OCI-M1 (cell line): ENCODE data around the gene AGBL5.
"Not testable (repeated sequence)": the region's sequence is repeated elsewhere in the genome, so short reads cannot be mapped to it uniquely, and the experiment has no call there.

Source experiments
- DNase-seq: peaks from one replicate; lab custom pipeline; 2025; lab: John Stamatoyannopoulos, UW

Gene AGBL5

DNA sequence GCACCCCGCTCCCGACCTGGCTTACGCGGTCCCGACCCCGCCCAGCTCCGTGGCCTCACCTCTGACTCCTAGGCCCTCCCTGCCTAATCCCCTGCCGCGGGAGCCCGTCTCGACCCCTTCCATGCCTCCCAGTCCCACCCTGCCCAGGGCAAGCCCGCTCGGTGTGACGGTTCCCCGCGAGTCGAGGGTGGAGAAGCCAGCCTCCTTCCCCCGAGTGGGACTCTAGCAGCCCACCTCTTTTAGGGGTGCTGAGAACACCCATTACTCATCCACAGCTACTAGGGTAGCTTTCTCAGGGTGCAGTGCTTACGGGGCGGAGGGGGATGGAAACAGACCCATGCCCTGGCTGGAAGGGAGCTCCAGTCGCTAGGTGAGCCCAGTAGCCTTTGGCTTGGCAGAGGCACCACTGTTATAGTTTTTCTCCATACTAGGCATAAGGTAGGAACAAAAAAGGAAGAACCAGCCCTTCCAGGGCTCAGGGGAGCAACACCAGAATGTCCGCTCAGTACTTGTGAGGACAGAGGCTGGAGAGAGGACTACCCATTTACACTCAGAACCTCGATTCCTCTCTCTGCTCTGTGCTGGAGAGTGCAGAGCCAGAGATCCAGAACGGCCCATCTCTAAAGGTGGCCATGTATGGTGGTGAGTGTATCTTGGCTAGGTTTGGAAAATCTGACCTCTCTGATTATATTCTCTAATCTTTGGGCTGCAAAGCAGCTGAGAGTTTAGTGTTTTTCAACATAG is 606 bp downstream of the AGBL5 start:
- peak; percentile 56 for DNase-seq

DNA sequence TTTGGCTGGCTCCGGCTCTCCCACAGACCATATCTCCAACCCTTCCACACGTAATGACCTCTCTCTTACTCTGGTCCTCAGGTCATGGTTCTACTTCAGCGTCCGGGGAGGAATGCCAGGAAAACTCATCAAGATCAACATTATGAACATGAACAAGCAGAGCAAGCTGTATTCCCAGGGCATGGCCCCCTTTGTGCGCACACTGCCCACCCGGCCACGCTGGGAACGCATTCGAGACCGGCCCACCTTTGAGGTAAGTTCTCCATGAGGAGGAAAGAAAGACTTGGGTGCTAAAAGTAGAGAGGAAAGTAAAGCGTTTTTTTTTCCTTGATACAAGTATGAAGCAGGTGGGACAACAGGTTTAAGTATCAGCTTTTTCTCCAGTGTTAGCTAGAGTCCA is 1.9 kb downstream of the AGBL5 start:
- no peak for DNase-seq

DNA sequence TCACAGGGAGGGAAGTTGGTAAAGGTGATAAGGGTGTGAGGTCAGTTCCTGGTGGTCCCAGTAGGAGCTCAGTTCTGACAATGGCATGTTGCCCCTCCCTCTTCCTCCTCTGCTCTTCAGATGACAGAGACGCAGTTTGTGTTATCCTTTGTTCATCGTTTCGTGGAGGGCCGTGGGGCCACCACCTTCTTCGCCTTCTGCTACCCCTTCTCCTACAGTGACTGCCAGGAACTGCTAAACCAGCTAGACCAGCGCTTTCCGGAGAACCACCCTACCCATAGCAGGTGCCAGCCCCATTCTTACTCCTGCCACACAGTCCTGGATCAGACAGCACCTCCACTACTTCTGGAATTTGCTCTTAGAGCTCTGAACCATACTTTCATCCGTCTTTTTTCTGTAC is 2.3 kb downstream of the AGBL5 start:
- no peak for DNase-seq

DNA sequence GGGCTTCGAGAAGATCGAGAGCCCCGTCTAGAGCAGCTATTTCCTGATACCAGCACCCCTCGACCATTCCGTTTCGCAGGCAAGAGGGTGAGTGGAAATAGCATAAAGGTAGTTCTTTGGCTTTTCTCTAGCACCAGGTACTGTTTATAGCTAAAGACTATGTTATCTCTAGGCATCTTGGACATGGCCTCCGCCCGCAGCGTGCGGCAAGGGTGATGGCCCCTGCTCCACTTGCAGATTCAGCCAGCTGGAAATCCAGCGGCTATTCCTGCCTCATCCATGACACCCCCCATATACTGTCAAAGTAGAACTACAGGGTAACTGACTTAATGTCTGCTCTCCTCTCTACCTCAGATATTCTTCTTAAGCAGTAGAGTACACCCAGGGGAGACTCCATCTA is 3.3 kb downstream of the AGBL5 start:
- no peak for DNase-seq

DNA sequence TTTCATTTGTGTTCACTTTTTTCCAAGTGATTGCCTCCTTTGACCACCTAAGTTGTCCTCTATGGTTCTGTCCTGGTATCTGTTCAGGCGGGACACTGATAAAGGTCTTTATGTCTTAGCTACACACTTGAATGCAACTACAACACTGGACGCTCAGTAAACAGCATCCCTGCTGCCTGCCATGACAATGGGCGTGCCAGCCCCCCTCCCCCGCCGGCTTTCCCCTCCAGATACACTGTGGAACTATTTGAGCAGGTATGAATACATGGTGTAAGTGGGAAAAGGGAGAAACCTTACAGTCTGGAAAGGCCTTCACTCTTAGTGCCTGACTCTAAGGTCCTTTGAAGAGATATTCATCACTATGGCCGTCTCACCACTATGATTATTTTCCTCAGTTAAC is 5.7 kb downstream of the AGBL5 start:
- DNase-seq: no peak

DNA sequence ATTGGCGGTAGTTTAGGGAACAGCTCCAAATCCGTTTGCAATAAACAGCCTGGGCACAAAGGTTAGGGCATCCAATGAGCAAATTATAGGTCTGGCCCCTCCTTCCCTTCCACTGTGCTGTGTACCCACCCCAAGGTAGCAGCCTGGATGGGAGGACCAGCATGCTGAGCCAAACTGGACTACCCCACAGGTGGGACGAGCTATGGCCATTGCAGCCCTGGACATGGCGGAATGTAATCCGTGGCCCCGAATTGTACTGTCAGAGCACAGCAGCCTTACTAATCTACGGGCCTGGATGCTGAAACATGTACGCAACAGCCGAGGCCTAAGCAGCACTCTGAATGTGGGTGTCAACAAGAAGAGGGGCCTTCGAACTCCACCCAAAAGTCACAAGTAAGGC is 6.7 kb downstream of the AGBL5 start:
- DNase-seq: no peak

DNA sequence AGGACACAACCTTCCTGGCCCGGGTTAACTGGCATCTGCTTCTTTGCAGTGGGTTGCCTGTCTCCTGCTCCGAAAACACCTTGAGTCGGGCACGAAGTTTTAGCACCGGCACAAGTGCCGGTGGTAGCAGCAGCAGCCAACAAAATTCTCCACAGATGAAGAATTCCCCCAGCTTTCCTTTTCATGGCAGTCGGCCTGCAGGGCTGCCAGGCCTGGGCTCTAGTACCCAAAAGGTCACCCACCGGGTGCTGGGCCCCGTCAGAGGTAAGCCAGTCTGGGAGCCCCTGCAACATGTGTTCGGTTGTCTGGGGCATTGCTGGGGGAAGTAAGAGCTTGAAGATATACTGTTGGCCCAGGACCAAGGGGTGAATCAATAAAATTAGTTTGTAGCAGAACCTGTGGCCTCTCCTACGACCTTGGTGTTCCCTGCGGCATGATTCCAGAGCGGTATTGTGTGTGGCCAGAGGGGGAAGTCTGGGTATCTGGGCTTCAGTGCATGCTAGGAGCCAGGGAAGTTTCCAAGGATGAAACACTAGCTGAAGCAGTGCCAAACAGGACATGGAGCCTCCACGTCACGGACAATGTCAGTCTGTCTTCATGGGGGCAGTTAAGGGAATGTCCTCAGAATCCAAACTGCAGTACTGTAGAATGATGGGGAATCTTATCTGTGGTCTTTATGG is 7.8 kb downstream of the AGBL5 start:
- DNase-seq: no peak

DNA sequence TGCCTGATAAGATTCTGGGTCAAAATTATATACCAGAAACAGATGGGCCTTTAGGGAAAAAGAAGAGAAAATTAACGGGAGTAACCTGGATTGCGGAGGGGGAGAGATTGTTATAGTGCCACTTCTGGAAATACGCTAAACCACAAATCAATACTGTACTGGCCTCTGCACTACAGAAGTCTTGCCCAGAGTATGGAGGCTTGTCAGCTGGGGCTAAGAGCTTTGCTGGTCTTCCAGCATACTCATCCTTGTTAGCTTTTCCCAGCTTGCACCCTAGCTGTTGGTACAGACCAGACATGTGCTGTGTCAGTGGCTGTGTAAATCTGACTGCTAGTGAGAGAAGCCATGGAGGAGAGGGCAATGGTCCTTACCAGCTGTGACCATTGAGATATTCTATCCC is 8.9 kb downstream of the AGBL5 start:
- no peak for DNase-seq

DNA sequence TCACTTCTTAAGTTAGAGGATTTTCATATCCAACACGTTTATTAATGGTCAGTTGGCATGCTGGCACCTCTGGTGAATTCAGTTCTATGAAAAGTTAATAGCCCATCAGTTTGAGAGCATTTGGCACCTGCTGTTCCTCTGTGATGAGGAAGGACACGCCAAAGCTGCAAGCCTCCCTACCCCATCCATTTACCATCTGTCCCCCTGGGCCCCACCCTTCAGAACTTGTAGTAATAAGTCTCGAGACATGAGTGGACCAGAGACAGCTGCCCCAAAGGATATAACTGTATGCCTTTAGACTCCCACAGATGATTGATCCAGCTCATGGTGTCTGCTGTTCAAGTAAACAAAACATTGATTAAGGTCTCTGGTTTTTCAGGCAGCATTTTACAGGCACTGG is 13.7 kb downstream of the AGBL5 start:
- no peak for DNase-seq

DNA sequence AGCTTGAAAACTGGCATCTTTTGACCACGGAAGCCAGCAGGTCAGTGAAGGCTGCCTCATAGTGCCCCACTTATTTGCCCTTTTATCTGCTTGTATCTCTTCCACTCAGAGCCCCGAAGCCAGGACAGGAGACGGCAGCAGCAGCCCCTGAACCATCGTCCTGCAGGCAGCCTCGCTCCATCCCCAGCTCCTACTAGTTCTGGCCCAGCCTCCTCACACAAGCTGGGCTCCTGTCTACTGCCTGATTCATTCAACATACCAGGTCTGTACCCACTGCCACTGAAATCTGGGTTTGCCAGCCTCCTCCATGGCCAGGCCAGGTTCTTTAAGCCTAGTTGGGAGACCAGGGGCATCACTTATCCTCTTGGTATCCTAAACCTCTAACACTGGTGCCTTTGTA is 15.9 kb downstream of the AGBL5 start:
- no peak for DNase-seq

DNA sequence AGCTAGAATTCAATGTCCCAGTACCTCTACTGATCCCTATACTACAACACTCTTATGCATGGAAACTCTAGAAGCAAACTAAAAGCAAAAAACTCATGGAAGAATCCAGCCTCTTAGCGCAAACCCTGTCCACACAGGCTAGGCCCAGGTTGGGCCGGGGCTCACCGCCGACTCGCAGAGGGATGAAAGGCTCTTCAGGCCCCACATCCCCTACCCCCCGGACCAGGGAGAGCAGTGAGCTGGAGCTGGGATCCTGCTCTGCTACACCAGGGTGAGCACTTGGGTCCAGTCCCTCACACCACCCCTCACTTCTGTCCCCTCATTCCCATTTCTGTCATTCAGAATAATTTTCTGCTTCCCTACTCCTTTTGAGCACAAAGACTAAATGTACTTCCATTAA is 18.0 kb downstream of the AGBL5 start:
- DNase-seq: no peak

DNA sequence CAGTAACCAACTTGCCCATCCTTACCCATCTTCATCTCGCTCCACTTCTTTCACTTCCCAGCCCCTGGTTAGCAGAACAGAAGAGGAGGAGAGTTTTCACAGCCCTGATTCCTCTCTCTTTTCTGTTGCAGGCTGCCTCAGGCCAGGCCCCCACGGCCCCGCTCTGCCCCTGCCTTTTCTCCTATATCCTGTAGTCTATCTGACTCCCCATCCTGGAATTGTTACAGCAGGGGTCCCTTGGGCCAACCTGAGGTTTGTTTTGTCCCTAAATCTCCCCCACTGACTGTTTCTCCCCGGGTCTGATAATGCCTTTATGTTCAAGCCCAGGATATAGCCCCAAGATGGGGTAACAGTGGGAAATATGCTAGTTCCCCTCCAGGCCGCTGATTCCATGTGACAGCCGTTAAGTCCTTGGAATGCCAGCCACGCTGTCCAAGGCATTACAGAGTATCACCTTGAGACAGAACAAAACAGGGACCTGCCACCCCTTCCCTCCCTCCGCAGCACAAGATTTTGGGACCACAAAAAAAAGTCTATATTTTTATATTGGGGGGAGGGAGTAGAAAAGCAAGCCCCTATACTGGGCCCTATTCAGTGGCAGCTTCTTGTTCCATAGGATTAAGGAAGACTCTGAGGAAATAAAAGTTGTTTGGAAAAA is 18.6 kb downstream of the AGBL5 start:
- no peak for DNase-seq

DNA sequence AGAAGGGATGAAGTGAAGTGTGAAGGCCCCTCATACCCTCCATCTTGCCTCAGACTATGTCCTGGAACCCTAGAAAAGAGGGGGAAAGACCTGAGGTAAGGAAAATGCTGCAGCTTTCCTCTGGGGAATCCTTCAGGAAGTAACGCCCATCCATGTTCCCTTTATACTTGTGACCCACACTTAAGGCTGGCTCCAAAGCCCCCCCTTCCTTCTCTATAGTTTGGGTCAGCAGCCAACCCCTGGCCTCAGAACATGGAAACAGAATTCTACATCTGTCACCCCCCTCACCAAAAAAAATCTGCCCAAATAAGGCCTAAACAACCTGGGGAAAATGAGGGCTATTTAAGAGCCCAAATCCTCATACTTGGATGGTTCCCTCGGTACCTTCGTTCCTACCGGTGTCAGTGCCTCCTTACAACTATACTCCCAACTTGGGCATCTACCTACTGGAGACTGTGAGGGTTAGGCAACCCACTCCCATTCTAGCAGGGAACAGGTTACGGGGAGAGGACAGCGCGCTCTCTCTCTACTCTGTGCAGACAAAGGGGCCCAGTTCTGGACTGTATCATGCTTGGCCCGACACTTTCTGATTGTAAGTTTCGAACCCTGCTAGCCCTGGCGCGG is 19.3 kb downstream of the AGBL5 start:
- no peak for DNase-seq

DNA sequence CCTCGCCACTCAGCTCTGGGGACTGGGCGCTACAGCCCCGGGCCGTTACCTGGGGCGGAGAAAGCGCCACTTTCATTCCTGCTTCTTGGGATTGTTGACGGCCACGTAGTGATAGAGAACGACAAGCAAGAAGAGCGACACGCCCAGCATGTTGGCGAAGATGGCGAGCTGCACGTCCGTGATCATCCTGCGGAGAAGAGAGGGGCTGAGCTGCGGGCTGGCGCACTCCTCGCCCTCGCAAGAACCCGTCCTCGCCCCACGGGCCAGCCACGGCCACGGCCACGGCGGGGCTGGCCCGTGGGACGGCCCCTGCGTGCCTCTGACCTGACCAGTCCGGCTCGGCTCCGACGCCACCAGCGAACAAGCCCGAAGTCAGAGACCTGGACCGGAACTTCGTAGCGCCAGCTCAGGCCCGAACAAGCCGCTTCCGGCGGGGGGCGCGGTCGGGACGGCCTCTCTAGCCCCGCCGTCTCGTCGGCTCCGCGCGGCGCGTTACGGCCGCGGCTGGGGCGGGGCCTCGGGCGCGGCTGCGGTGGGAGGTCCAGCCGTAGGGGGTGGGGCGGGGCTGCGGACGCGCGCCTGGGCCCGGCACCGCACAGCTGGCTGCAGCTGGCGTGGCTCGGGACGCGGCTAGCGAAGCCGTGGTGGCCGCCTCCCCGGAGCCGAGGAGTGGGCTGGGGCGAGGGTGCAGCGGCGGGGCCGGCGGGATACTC is 20.0 kb downstream of the AGBL5 start, which contains the start of gene OST4:
TSS of gene OST4 (minus strand) at position 378 of the 713 bp plus-strand sequence.
- DNase-seq: peak; percentile 97

DNA sequence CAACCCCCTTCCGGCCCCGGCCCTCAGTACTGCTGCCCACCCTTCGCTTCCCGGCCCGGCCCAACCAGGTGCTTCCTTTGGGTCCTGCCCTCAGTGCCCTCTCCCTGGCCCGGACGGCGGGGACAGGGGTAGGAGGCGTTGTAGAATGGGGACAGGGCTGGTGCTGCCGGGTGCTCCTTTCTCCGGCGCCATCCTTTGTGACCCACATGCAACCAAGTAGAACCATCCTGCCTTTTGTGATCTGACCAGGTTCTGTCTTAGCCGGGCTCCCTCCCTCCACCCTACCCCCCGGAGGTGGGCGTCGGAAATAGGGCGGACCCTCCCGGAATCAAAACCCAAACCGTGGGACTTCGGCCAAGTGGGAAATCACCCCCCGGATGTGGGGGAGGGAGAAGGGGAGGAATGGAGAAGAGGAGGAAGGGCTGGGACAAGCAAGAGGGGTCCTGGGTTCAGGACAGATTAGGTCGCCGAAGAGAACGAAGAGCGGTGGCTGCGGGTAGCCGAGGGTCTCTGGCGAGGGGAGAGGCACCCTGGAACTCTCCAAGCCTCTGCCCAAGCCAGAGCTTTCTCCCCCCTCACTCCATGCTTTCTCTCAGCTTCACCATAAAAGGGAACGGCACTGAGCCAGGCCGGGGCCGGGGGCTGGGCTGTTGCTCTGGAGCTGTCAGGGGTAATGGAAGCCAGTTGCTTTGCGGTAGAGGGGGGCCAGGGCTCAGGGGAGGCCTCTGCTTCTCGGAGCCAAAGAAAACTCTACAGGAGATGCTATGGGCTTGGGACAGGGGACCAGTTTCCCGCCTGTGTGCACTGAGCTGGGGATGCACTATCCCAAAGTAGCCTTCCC is 20.7 kb downstream of the AGBL5 start:
- peak; percentile 58 for DNase-seq

DNA sequence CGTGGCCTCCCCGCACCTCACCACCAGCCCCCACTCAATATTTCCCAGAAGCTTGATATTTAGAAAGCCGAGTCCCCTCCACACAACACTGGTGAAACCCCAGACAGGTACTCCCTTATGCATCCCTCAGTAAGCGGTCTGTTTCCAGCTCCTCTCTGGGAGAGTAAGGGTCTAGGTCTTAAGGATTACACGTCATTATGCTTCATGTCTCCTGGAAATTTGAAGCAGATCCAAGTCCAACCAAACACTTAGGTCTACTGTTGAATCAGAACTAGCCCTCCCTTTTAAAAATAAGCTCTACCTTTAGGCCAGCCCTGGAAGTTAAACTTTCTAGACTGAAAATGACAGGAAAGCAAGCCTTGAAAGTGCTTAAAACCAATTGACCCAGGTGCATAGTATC is 21.5 kb downstream of the AGBL5 start:
- DNase-seq: no peak

DNA sequence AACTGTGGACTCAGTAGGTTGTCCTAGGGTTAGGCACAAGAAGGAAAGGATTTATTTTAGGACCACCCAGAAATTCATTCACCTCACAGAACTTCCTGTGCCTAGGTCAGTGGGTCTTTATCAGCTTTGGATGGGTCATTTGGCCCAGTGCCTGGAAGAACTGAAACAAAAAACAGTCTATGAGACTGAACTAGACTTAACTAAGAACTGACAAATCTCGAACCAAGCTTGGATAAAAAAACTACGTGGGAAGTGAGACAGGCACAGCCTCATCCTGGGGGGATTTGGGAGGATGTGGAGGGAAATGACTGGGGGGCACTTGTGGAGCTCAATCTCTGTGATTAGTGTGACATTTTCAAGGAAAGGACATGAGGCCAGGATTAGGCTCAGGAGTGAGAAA is 22.3 kb downstream of the AGBL5 start:
- DNase-seq: peak; percentile 35

DNA sequence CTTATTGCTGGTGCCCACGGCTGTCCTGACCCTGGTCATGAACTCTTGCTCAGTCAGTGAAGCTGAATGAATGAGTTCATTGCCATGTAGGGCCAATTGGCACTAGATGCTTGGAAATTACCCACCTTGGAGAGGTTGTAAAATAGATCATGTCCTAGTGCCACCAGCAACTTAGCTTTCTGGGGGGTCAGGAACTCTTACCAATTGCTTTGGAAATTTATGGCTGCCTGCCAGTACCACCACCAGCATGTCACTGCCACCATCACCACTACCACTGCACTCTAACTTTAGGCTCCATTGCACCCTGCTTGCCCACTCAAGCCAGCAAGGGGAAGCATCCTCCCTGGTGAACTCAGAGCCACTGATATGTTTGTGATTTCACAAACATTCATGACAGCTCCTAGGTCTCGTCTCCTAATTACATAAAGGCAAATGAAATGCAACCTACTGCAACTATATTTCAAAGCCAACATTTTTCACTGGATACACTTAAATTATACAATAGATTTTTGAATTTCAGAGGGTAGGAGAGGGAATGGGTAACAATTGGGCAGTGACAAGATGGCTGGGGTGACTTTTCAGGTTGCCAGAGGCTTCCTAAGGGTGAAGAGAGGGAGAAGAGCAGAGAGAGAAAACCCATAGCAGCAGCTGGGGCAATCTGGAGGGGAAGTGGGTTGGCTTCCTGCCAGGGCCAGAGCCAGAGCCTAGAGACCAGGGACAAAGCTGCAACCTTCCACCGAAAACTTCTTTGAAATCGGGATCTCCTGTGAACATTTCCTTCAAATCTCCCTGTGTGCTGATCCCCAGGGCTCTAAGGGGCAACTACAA is 23.5 kb downstream of the AGBL5 start:
- DNase-seq: peak; percentile 33

DNA sequence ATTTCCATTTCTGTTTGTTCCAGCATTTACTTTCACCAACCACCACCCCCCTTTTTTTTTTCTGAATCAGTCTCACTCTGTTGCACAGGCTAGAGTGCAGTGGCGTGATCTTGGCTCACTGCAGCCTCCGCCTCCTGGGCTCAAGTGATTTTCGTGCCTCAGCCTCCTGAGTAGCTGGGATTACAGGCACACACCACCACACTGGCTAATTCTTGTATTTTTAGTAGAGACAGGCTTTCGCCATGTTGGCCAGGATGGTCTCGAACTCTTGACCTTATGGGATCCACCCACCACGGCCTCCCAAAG is 24.1 kb downstream of the AGBL5 start:
- not testable (repeated sequence) for DNase-seq

DNA sequence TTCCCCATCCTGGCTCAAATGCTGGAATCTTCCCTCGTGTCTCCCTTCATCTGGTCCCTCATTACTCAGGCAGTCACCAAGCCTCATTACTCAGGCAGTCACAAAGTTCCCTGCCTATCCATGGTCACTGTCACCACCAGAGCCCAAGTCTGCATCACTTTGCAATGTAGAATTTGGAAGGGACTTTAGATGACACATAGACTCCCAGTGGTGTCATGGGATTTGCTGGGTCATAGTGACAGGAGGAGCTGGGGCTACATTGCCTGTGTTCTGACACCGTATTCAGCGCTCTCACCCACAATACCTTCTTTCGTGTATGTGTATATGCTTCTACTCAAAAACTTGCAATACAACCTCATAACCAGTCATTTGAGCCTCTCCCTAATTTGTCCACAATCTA is 24.9 kb downstream of the AGBL5 start:
- DNase-seq: no peak

DNA sequence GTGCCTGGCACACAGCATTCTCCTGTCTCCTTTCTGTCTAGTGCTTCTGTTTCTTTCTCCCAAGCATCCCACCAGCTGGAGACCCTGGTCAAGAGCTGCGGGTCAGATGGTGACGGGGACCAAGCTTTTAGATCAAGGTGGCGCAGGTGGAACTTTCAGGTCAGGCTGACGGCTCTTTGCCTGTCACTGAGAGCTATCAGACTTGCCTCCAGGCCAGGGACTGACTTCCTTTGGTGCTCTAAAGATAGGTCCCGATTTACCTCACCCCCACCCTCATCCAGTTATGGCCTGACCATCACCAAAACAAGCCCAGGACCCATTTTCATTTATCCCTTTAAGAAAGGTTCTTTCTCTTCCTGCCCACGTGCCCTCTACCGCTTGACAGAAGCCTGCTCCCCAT is 25.8 kb downstream of the AGBL5 start:
- DNase-seq: no peak
